GM18498 (cell line): Measurements from ENCODE around the gene RAB6A.

Source experiments
- ATAC-seq: cut with Tn5 transposase; IDR thresholded peaks from one replicate; pipeline ENCODE4 v1.9.1; 2021; ENCODE audit warnings: mild to moderate bottlenecking, moderate library complexity; ENCODE audit not compliant: unreplicated experiment

Gene RAB6A

DNA sequence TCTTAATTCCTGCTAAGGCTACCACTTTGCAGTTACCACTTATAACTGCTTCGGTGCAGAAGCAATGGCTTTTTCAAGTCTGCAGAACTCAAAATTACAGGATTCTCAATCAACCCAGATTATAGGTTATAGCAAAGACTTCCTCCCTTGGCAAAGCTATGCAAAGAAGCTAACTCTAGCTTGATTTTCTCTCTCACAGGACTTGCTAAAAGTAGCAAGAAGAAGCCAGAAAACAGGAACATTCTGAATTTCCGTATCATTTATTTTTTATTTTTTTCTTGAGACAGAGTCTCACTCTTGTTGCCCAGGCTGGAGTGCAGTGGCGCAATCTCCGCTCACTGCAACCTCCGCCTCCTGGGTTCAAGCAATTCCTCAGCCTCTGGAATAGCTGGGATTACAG lies 125.2 kb downstream of the RAB6A start:
- ATAC-seq = no peak

DNA sequence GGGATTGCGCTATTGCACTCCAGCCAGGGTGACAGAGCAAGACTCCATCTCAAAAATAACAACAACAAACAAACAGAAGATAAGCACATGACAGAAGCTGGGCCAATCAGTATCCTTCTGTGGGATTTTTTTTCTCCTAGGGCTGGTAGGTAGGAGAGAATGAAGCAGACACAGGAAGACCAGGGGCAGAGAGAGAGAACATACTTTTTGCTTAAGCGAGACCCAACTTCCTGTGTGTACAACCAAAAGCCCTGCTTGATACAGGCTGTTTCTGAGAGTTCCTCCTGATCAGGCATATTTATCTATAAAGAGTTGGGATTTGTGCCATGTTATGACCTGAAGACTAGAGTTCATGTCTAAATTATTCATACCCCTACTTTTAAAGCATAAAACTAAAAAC lies 126.9 kb downstream of the RAB6A start:
- ATAC-seq = no peak

DNA sequence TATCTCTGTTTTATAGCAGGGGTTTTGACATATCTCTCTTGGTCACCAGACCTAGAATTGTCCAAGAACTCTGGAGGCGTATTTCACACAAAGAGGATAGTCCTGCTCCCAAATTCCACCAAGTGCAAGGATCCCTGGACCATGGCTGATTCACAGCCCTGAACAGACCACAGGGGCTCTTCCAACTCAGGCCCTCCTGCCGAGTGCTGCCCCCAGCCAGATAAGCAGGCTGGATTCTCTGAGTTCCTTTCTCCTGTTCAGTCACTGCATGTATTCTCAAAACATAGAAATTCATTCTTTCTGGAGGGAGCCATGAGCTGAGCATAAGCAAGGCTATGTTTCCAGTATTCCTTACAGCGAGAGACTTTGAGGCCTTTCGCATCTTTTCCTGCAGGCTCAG lies 127.9 kb downstream of the RAB6A start:
- no peak for ATAC-seq

DNA sequence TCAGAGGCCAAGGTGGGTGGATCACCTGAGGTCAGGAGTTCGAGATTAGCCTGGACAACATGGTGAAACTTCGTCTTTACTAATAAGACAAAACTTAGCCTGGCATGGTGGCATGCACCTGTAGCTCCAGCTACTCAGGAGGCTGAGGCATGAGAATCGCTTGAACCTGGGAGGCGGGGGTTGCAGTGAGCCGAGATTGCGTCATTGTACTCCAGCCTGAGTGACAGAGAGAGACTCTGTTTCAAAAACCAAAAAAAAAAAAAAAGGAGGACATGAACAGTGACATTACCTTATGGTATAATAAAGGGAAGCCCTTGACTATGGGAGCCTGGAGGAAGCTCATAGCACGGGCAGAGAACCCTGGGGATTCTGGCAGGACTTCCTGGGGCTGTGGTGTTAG lies 131.0 kb downstream of the RAB6A start:
- ATAC-seq = no peak

DNA sequence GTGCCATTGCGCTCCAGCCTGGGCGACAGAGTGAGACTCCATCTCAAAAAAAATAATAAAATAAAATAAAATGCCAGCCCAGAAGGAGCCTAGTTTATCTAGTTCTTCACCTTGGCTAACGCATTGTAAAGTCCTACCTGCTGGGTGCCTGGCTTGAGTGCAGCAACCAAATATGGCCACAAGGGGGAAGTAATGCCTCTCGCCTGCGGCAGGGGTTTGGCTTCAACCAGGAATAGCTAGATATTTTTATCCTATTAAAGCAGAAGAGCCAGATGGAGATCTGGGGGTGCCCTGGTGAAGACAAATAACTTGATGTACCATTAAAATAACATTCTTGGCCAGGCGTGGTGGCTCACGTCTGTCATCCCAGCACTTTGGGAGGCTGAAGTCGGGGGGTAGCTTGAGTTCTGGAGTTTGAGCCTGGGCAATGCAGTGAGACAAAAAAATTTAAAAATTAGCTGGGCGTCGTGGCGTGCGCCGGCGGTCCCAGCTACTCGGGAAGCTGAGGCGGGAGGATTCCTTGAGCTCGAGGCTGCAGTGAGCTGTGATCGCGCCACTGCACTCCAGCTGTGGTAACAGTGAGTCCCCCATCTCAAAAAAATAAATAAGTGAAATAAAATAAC lies 135.1 kb downstream of the RAB6A start:
- ATAC-seq = no peak
